ENCODE data around the gene CDX2.

The CDX2 gene

GRCh38 chr13:27978301-27978968, 9.3 kb upstream of the CDX2 start:
- H4K91ac ChIP-seq (ENCODE audit: low read length) = no peak overlapping the region
- H3K36me3 ChIP-seq (ENCODE audit: control insufficient read depth in 1 of 2, insufficient read depth in 2 of 2, low read depth in 1 of 2, low read length in 2 of 2) = no peaks in the 10 kb centered on the region
- no peak overlapping the region for H3K27ac ChIP-seq (ENCODE audit: low read length, poor library complexity, severe bottlenecking)
- H3K9ac ChIP-seq (ENCODE audit: low read length) = no peak overlapping the region
- H2BK120ac ChIP-seq (ENCODE audit: low read depth, low read length) = no peak overlapping the region
- no peak overlapping the region for H3K4me2 ChIP-seq (ENCODE audit: low read length, poor library complexity, severe bottlenecking)
- under 1% methylated on average over 55 of the region's 65 CpGs for WGBS
- no peak overlapping the region for H3K23ac ChIP-seq (ENCODE audit: low read length in 2 of 2)
- H2BK15ac ChIP-seq (ENCODE audit: low read depth, poor library complexity, severe bottlenecking) = no peak overlapping the region
- no peak overlapping the region for H3K4ac ChIP-seq (ENCODE audit: low read depth in 1 of 2, low read length in 2 of 2)
- H3K79me1 ChIP-seq (replicated peaks; ENCODE audit: low read length, poor library complexity, severe bottlenecking) = no peaks in the 10 kb centered on the region
- H3K27me3 ChIP-seq (ENCODE audit: control insufficient read depth in 1 of 2, insufficient read depth in 1 of 2, low read length in 2 of 2) = peaks cover 95 to 98% of the 10 kb centered on the region in 2 experiments
- no peak overlapping the region for H3K14ac ChIP-seq (ENCODE audit: low read length in 2 of 2)
- H2AFZ ChIP-seq (ENCODE audit: low read depth, low read length) = no peak overlapping the region
- H3K9me3 ChIP-seq (ENCODE audit: control insufficient read depth, low read length) = no peaks in the 10 kb centered on the region
- no peak overlapping the region for H2BK5ac ChIP-seq (ENCODE audit: low read depth, low read length, poor library complexity, severe bottlenecking)
- no peak overlapping the region for H2BK12ac ChIP-seq (ENCODE audit: low read length in 2 of 2)
- H4K8ac ChIP-seq (ENCODE audit: low read length) = no peak overlapping the region
- H2AK5ac ChIP-seq (ENCODE audit: low read length, severe bottlenecking) = no peak overlapping the region
- no peak overlapping the region for H3K18ac ChIP-seq (ENCODE audit: low read depth in 1 of 2, low read length in 2 of 2)
- DNase-seq = no peak
- peaks cover 17% of the 10 kb centered on the region for H3K4me1 ChIP-seq (ENCODE audit: control insufficient read depth, insufficient read depth, low read depth, low read length)
- peak overlapping the region in 1 of 2 experiments; percentile 35 for H3K4me3 ChIP-seq (ENCODE audit: insufficient read depth in 1 of 2, low read depth in 1 of 2, low read length in 2 of 2)

- Histone ChIP-seq H3K27ac (ENCODE audit: low read length, poor library complexity, severe bottlenecking) (no peak overlapping the region), H3K4me3 (ENCODE audit: insufficient read depth in 1 of 2, low read depth in 1 of 2, low read length in 2 of 2) (peak overlapping the region in 1 of 2 experiments; percentile 35), H3K14ac (ENCODE audit: low read length in 2 of 2) (no peak overlapping the region), H2AFZ (ENCODE audit: low read depth, low read length) (no peak overlapping the region), H3K23ac (ENCODE audit: low read length in 2 of 2) (no peak overlapping the region), H4K8ac (ENCODE audit: low read length) (no peak overlapping the region), H3K36me3 (ENCODE audit: control insufficient read depth in 1 of 2, insufficient read depth in 2 of 2, low read depth in 1 of 2, low read length in 2 of 2) (no peaks in the 10 kb centered on the region), H3K27me3 (ENCODE audit: control insufficient read depth in 1 of 2, insufficient read depth in 1 of 2, low read length in 2 of 2) (peaks cover 95 to 98% of the 10 kb centered on the region in 2 experiments), H3K4me2 (ENCODE audit: low read length, poor library complexity, severe bottlenecking) (no peak overlapping the region), H3K79me1 (replicated peaks; ENCODE audit: low read length, poor library complexity, severe bottlenecking) (no peaks in the 10 kb centered on the region), H2BK12ac (ENCODE audit: low read length in 2 of 2) (no peak overlapping the region), H2BK15ac (ENCODE audit: low read depth, poor library complexity, severe bottlenecking) (no peak overlapping the region), H3K9ac (ENCODE audit: low read length) (no peak overlapping the region), H3K18ac (ENCODE audit: low read depth in 1 of 2, low read length in 2 of 2) (no peak overlapping the region), H2BK5ac (ENCODE audit: low read depth, low read length, poor library complexity, severe bottlenecking) (no peak overlapping the region), H4K91ac (ENCODE audit: low read length) (no peak overlapping the region), H3K4me1 (ENCODE audit: control insufficient read depth, insufficient read depth, low read depth, low read length) (peaks cover 17% of the 10 kb centered on the region), H2BK120ac (ENCODE audit: low read depth, low read length) (no peak overlapping the region), H3K4ac (ENCODE audit: low read depth in 1 of 2, low read length in 2 of 2) (no peak overlapping the region), H3K9me3 (ENCODE audit: control insufficient read depth, low read length) (no peaks in the 10 kb centered on the region), H2AK5ac (ENCODE audit: low read length, severe bottlenecking) (no peak overlapping the region)
- WGBS = under 1% methylated on average over 69 of the region's 80 CpGs
- DNase-seq = no peak
Observed at GRCh38 chr13:27977476-27978300, 8.6 kb upstream of the CDX2 start.

GRCh38 chr13:27976362-27977091, 7.4 kb upstream of the CDX2 start:
- H3K4me2 ChIP-seq (ENCODE audit: low read length, poor library complexity, severe bottlenecking) = no peak overlapping the region
- no peak overlapping the region for H3K4ac ChIP-seq (ENCODE audit: low read depth in 1 of 2, low read length in 2 of 2)

More at GRCh38 chr13:27976362-27977091, 7.4 kb upstream of the CDX2 start:
- no peaks in the 10 kb centered on the region for H3K9me3 ChIP-seq (ENCODE audit: control insufficient read depth, low read length)
- H3K9ac ChIP-seq (ENCODE audit: low read length) = no peak overlapping the region
- no peak overlapping the region for H2BK120ac ChIP-seq (ENCODE audit: low read depth, low read length)
- H3K27ac ChIP-seq (ENCODE audit: low read length, poor library complexity, severe bottlenecking) = no peak overlapping the region
- H2BK12ac ChIP-seq (ENCODE audit: low read length in 2 of 2) = no peak overlapping the region
- H3K18ac ChIP-seq (ENCODE audit: low read depth in 1 of 2, low read length in 2 of 2) = no peak overlapping the region
- H3K23ac ChIP-seq (ENCODE audit: low read length in 2 of 2) = no peak overlapping the region
- no peaks in the 10 kb centered on the region for H3K79me1 ChIP-seq (replicated peaks; ENCODE audit: low read length, poor library complexity, severe bottlenecking)
- no peak for DNase-seq
- no peak overlapping the region for H2BK15ac ChIP-seq (ENCODE audit: low read depth, poor library complexity, severe bottlenecking)
- no peak overlapping the region for H3K14ac ChIP-seq (ENCODE audit: low read length in 2 of 2)
- H3K36me3 ChIP-seq (ENCODE audit: control insufficient read depth in 1 of 2, insufficient read depth in 2 of 2, low read depth in 1 of 2, low read length in 2 of 2) = no peaks in the 10 kb centered on the region
- H3K27me3 ChIP-seq (ENCODE audit: control insufficient read depth in 1 of 2, insufficient read depth in 1 of 2, low read length in 2 of 2) = peaks cover 95 to 98% of the 10 kb centered on the region in 2 experiments
- no peak overlapping the region for H4K91ac ChIP-seq (ENCODE audit: low read length)
- WGBS = 28% methylated on average over 12 of the region's 12 CpGs
- peaks cover 17% of the 10 kb centered on the region for H3K4me1 ChIP-seq (ENCODE audit: control insufficient read depth, insufficient read depth, low read depth, low read length)
- no peak overlapping the region for H3K4me3 ChIP-seq (ENCODE audit: insufficient read depth in 1 of 2, low read depth in 1 of 2, low read length in 2 of 2)
- H2AFZ ChIP-seq (ENCODE audit: low read depth, low read length) = no peak overlapping the region
- no peak overlapping the region for H4K8ac ChIP-seq (ENCODE audit: low read length)
- H2BK5ac ChIP-seq (ENCODE audit: low read depth, low read length, poor library complexity, severe bottlenecking) = no peak overlapping the region
- H2AK5ac ChIP-seq (ENCODE audit: low read length, severe bottlenecking) = no peak overlapping the region
